Peyer's patch (tissue), 4 donors: ENCODE measurements around the gene RNU6-1.

Experiments used
- CTCF ChIP-seq, 6 experiments: fragments of 450-650 bp in 4 of 6; fragments of 200-600 bp in 2 of 6; sonication (generic) in 1 of 6; IDR thresholded peaks; one replicate each; pipeline ENCODE4 v1.5.1; 2017 to 2019; ENCODE audit warnings: antibody characterized with exemption in 6 of 6, mild to moderate bottlenecking in 3 of 6, moderate library complexity in 1 of 6
- POLR2A ChIP-seq, 2 donors: fragments of 450-650 bp; IDR thresholded peaks; one replicate each; pipeline ENCODE4 v1.5.1; 2017; ENCODE audit warnings: antibody characterized with exemption in 2 of 2, mild to moderate bottlenecking in 2 of 2, moderate library complexity in 2 of 2

- TF ChIP-seq POLR2A (IDR thresholded peaks at IDR 0.05) (peak; percentile 61 to 73), CTCF (IDR thresholded peaks at IDR 0.05) (peak in 1 of 6 experiments; percentile 5)
Measured at GRCh38 chr15:67839929-67840748, at the start of gene RNU6-1.
